Right kidney (tissue), 1 donor: ENCODE data around the gene A1BG.
"Not testable (repeated sequence)": the region's sequence is repeated elsewhere in the genome, so short reads cannot be mapped to it uniquely, and the experiment has no call there.

Source experiments
- DNase-seq: peaks from one replicate; pipeline ENCODE4 v3.0.0-alpha.2; 2016

Gene A1BG

GRCh38 chr19:58336820-58337219 lies 16.5 kb downstream of the A1BG start:
- no peak for DNase-seq

DNA sequence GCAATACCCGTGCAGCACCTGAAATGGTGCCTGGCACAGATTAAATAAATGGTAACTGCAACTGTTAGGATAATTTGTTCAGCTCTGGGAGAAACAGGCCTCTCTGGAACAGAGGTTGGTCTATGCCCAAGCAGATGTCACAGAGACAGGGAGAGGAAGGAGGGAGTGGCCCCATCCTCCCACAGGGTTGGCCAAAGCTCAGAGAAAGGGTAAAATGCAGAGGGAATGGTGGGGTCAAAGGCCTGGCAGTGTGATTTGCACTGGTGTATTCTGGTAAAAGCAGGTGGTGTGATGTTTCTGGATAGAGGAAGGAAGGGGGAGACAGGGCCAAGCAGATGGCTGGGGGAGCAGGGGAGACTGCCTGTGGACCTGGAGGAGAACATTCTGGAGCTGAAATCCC lies 17.1 kb downstream of the A1BG start:
- no peak for DNase-seq

- DNase-seq = no peak
Measured at GRCh38 chr19:58335630-58336029, 17.7 kb downstream of the A1BG start.

DNA sequence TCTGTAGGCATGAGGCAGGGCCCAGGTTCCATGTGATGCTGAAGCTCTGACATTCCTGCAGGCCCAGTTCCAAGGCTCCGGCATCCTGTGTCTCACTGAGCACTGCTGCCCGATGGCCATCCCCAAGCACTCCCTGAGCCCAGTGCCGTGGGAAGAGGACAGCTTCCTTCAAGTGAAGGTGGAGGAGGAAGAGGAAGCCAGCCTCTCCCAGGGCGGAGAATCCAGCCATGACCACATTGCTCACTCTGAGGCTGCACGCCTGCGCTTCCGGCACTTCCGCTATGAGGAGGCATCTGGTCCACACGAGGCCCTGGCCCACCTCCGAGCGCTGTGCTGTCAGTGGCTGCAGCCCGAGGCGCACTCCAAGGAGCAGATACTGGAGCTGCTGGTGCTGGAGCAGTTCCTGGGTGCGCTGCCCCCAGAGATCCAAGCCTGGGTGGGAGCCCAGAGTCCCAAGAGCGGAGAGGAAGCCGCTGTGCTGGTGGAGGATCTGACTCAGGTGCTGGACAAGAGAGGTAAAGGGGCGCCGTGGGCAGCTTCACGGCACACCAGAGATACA lies 18.5 kb downstream of the A1BG start:
- no peak for DNase-seq

GRCh38 chr19:58332697-58333096 lies 20.6 kb downstream of the A1BG start:
- no peak for DNase-seq

- DNase-seq = no peak
Measured at GRCh38 chr19:58330458-58330857, 22.8 kb downstream of the A1BG start.

- no peak for DNase-seq
Measured at GRCh38 chr19:58328999-58329398, 24.3 kb downstream of the A1BG start.

DNA sequence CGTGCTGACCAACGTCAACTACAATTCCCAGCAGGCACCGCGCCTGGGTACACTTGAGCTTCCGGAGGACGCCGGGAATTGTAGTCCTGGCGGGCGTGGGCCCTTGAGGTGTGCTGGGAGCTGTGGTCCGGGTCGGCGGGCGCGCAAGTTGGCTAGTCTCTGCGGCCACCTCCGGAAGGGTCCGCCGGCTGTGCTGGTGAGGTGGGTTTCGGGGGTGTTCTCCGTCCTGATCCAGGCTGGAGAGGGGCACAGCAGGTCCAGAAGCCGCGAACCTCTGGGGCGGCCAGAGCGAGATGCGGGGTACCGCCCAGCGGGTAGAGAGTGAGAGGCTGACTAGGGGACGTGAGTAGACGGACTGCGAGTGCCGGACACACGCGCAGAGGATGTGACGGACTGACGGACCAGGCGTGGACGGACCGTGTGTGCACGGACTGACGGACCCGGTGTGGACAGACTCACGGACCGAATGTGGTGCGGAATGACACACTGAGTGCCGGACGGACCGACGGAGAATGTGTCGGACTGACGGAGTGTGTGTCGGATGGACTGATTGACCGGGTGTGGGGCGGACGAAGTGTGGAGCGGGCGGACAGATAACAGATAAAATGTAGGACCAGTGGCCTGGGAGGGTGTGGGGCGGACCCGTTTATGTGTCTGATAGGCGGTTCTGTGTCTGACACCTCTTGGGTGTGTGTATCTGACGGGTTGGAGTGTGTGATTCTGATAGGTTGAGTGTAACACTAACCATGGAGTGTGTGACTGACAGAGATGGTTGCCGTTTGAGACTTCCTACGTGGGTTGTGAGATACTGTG lies 26.2 kb downstream of the A1BG start, which contains the start of gene ZSCAN22:
Gene ZSCAN22, plus strand, starts transcription at position 81 of the 813 bp plus-strand sequence. CDS start 7,809 bp downstream, outside the sequence.
- DNase-seq = peak; percentile 98

GRCh38 chr19:58326501-58326913 lies 26.8 kb downstream of the A1BG start:
- DNase-seq = no peak

DNA sequence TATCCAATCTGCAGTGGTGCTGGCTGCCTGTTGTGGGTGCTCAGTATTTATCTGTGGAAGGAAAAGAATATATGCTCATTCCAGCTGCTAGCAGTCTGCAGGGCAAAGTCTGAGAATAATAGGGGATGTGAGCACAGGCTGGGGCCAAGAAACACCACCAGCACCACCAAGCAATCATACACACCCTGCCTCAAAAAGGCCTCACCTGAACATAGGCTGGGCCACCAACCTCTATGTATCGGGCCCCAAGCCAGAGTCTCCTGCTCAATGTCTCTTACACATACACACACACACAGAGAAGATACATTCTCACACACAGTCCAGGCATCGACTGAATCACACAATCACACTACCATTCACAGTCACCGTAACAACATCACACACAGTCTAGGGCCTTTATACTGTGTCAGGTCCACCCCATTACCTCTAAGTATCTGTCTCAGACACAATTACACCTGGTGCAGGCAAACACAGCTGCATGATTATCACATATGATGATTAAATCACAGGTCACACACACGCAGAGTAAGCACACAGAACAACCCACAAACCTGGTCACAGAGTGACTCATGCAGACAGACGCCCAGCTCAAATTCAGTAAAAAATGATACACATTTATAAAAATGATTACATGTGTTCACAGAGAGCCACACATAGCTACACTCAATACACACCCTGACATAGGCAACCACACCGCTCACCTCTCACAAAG lies 27.8 kb downstream of the A1BG start:
- DNase-seq = no peak

- no peak for DNase-seq
Measured at GRCh38 chr19:58319241-58319640, 34.1 kb downstream of the A1BG start.

GRCh38 chr19:58318297-58318696 lies 35.0 kb downstream of the A1BG start:
- no peak for DNase-seq

DNA sequence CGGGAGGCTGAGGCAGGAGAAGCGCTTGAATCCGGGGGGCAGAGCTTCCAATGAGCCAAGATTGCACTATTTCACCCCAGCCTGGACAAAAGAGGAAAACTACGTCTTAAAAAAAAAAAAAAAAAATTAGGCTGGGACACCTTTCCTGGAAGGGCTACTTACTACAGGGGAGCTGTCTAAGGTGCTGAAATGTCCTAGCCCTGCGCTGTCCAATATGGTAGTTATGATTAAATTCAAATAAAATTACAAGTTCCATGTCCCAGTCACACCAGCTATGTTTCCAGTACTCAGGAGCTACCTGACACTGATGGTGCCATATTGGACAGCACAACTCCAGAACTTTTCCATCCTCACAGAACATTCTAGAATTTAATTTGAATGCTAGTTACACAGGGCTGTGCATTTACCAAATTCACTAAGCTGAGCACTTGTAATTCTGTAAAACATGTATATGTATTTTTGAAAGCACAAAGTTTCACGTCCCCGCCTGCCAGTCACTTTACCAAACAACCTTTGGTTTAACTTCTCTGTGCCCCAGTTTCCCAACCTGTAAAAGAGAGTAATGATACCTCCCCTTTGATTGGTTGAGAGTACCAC lies 35.7 kb downstream of the A1BG start:
- DNase-seq = no peak

GRCh38 chr19:58315580-58315979 lies 37.7 kb downstream of the A1BG start:
- no peak for DNase-seq

DNA sequence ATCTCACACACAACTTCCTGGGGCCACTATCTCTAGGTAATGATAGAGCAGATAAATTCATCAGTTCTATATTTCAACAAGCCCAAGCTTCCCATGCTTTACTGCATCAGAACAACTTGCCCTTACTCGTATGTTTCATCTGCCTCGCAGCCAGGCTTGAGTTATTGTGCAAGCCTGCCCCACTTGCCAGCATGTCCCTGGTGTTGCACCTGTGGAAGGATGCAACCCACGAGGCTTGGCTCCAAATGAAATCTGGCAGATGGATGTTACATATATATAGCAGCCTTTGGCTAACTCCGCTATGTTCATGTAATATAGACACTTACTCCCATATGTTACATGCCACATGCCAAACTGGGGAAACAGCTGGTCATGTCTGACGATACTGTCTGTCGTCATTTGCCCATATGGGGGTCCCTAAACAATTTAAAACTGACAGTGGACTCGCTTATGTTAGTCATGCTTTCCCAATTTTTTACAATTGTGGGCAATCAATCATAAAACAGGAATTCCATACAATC lies 41.9 kb downstream of the A1BG start:
- no peak for DNase-seq

DNA sequence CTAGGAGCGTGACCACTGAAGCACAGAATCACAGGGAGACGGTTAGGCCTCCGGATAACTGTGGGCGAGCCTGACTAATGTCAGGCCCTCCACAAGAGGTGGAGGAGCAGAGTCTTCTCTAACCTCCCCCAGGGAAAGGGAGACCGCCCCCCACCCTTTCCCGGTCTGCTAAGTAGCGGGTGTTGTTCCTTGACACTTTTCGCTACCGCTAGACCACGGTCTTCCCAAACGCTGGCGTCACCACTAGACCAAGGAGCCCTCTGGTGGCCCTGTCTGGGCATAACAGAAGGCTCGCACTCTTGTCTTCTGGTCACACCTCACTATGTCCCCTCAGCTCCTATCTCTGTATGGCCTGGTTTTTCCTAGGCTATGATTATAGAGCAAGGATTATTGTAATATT lies 42.6 kb downstream of the A1BG start:
- DNase-seq = not testable (repeated sequence)

GRCh38 chr19:58307736-58308135 lies 45.6 kb downstream of the A1BG start:
- DNase-seq = no peak

GRCh38 chr19:58305932-58306323 lies 47.4 kb downstream of the A1BG start:
- no peak for DNase-seq

GRCh38 chr19:58305065-58305931 lies 48.0 kb downstream of the A1BG start, which contains the start of gene ERVK3-1:
ERVK3-1 (plus strand) TSS chr19:58305377; CDS start chr19:58312169, 6,792 bp downstream.
- peak; percentile 82 for DNase-seq

DNA sequence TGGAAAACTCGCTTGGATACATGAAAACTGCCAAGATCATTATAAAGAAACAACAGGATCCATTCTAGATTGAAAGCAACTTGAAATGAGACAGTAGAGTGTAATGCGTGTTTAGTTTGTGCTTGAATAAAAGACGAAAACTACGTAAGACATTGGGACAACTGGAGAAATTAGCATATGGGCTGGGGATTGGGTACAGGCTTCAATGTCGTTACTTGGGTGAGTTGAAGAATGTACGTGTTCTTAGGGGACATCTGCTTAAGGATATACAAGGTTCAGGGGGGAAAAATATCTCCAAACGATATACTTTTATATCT lies 48.6 kb downstream of the A1BG start:
- DNase-seq = no peak

- no peak for DNase-seq
Measured at GRCh38 chr19:58304255-58304654, 49.0 kb downstream of the A1BG start.

DNA sequence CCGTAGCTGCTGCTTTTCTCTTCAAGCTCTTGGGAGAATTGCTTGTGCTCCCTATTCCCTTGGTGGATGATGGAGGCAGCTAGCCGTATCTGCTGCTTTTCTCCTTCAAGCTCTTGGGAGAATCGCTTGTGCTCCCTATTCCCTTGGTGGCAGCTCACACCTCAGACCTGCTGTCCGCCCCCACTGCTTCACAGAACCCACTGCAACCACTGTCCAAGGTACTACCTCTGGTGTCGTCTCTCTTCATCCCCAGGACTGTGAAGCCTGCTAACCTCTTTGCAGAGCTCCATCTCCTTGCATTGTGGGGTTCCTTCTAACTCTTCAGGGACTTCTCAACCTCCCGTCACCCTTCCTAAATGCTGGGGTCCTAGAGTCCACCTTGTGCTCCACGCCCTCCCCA lies 52.7 kb downstream of the A1BG start:
- no peak for DNase-seq
